IPS DF 6.9 (cell line): ENCODE results near the gene PDP2.

ENCODE experiments used
- DNase-seq: peaks from one replicate; pipeline ENCODE4 v3.0.0-alpha.2; 2013; ENCODE audit warnings: low read depth, low spot score
- H3K27ac ChIP-seq: one replicate; pipeline ENCODE4 v1.5.1; 2013; ENCODE audit warnings: low read length, control low read depth
- H3K27me3 ChIP-seq: 2 replicates; pipeline ENCODE4 v1.6.1; 2013; ENCODE audit warnings: mild to moderate bottlenecking, low read length; ENCODE audit not compliant: control insufficient read depth, insufficient read depth
- H3K36me3 ChIP-seq: 2 replicates; pipeline ENCODE4 v1.6.1; 2013; ENCODE audit warnings: low read length; ENCODE audit not compliant: control insufficient read depth, insufficient read depth
- H3K4me1 ChIP-seq: 2 replicates; pipeline ENCODE4 v1.6.1; 2013; ENCODE audit warnings: low read length; ENCODE audit not compliant: control insufficient read depth, insufficient read depth
- H3K4me3 ChIP-seq: 2 replicates; pipeline ENCODE4 v1.5.1; 2013; ENCODE audit warnings: mild to moderate bottlenecking, low read length
- H3K9me3 ChIP-seq: 2 replicates; pipeline ENCODE4 v1.6.1; 2013; ENCODE audit warnings: low read length, inconsistent platforms; ENCODE audit not compliant: control insufficient read depth, insufficient read depth
- WGBS: extraction: QIAGEN DNeasy Blood & Tissue Kit; methylation state at CpG from one replicate; pipeline ENCODE4 v1.1.7; 2013; ENCODE audit warnings: mixed read lengths, missing lambda C conversion rate; ENCODE audit not compliant: insufficient read length, insufficient coverage; 5-methylcytosine and 5-hydroxymethylcytosine counted together

Gene PDP2

GRCh38 chr16:66871840-66872239, 8.5 kb upstream of the PDP2 start:
- no CpG with 5 or more reads among the region's 3 CpGs for WGBS
- Histone ChIP-seq H3K27me3 (no peaks in the 10 kb centered on the region), H3K4me1 (no peaks in the 10 kb centered on the region), H3K27ac (no peak overlapping the region), H3K9me3 (no peaks in the 10 kb centered on the region), H3K36me3 (no peaks in the 10 kb centered on the region), H3K4me3 (no peak overlapping the region)
- no peak for DNase-seq

DNA sequence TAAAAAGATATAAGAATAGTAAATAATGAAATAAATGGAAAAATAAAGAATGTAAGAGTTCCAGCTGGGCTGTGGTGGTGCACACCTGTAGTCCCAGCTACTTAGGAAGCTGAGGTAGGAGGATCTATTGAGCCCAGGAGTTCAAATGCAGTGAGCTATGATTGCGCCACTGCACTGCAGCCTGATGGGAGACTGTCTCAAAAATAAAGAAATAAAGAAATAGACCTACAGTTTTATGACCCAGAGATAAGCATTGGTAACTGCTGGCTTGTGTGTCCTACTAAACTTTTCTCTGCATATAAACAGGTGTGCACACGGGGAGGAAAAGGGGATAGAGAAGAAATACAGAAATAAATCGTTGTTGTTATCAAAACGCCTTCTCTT, 7.8 kb upstream of the PDP2 start:
- WGBS, result no CpG with 5 or more reads among the region's 4 CpGs
- H3K4me3 ChIP-seq, result peak overlapping the region; percentile 31; the same call in 1 of the 2 replicates
- no peaks in the 10 kb centered on the region for H3K4me1 ChIP-seq
- no peaks in the 10 kb centered on the region for H3K9me3 ChIP-seq
- H3K27ac ChIP-seq, result no peak overlapping the region
- no peaks in the 10 kb centered on the region for H3K27me3 ChIP-seq
- no peak for DNase-seq
- H3K36me3 ChIP-seq, result no peaks in the 10 kb centered on the region

DNA sequence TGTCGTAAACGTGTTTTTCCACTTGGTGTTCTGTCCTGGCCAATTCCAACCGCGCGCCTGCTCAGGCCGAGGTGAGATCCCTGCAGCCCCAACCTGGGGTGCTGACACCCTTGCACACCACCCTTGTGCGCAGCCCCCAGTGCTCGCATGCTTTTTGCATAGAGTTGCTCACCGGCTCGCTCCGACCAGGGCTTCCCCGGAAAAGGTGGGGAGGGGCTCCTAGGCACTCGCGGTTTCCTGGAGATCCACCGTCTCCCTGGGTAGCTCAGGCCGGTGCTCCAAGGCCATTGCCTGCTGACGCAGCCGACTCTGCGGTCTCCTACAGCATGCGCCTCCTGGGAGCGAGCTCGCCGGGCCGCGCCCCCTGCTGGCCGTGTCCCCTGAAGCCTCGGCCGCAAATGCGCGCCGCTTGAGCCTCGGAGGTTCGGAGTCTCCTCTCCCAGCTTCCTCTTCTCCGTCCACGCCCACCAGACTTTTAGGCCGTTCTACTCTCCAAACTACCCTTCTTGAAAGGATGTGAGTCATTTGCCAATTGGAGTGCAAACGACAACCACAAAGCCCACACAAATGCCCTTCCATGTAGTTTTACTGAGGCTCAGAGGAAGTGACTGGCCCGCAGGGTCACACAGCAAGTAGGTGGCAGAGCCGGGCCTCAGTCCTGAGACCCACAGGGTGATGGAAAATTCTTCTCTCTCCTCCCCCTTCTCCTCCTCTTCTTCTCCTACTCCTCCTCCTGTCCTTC, 7.2 kb upstream of the PDP2 start:
- Histone ChIP-seq H3K9me3 (no peaks in the 10 kb centered on the region), H3K27me3 (no peaks in the 10 kb centered on the region), H3K4me3 (peak overlapping the region; percentile 31; the same call in 1 of the 2 replicates), H3K36me3 (no peaks in the 10 kb centered on the region), H3K4me1 (no peaks in the 10 kb centered on the region), H3K27ac (no peak overlapping the region)
- no CpG with 5 or more reads among the region's 39 CpGs for WGBS
- DNase-seq, result peak; percentile 80

- H3K9me3 ChIP-seq, result no peaks in the 10 kb centered on the region
- no peak overlapping the region for H3K27ac ChIP-seq
- DNase-seq, result no peak
- H3K4me1 ChIP-seq, result no peaks in the 10 kb centered on the region
- H3K4me3 ChIP-seq, result no peak overlapping the region
- no peaks in the 10 kb centered on the region for H3K27me3 ChIP-seq
- no peaks in the 10 kb centered on the region for H3K36me3 ChIP-seq
Observed at GRCh38 chr16:66873685-66874055, 6.6 kb upstream of the PDP2 start.

GRCh38 chr16:66874079-66874775, 6.1 kb upstream of the PDP2 start:
- H3K36me3 ChIP-seq, result no peaks in the 10 kb centered on the region
- H3K4me3 ChIP-seq, result no peak overlapping the region
- DNase-seq, result no peak
- H3K27ac ChIP-seq, result no peak overlapping the region
- H3K4me1 ChIP-seq, result no peaks in the 10 kb centered on the region
- no peaks in the 10 kb centered on the region for H3K9me3 ChIP-seq
- WGBS, result no CpG with 5 or more reads among the region's 1 CpG
- no peaks in the 10 kb centered on the region for H3K27me3 ChIP-seq

- Histone ChIP-seq H3K36me3 (no peaks in the 10 kb centered on the region), H3K9me3 (no peaks in the 10 kb centered on the region), H3K27me3 (no peaks in the 10 kb centered on the region), H3K4me1 (no peaks in the 10 kb centered on the region), H3K4me3 (no peak overlapping the region), H3K27ac (no peak overlapping the region)
- no peak for DNase-seq
- WGBS, result no CpG with 5 or more reads among the region's 5 CpGs
Observed at GRCh38 chr16:66878067-66878466, 2.2 kb upstream of the PDP2 start.

- Histone ChIP-seq H3K4me3 (peak overlapping the region; percentile 80), H3K36me3 (peaks cover 15% of the 10 kb centered on the region), H3K27me3 (no peaks in the 10 kb centered on the region), H3K9me3 (no peaks in the 10 kb centered on the region), H3K4me1 (no peaks in the 10 kb centered on the region), H3K27ac (no peak overlapping the region)
- no peak for DNase-seq
- no CpG with 5 or more reads among the region's 23 CpGs for WGBS
Observed at GRCh38 chr16:66881014-66881417, 701 bp downstream of the PDP2 start.

GRCh38 chr16:66881560-66881959, 1.2 kb downstream of the PDP2 start:
- no peaks in the 10 kb centered on the region for H3K27me3 ChIP-seq
- no peak overlapping the region for H3K27ac ChIP-seq
- H3K9me3 ChIP-seq, result no peaks in the 10 kb centered on the region
- H3K36me3 ChIP-seq, result peaks cover 15% of the 10 kb centered on the region
- WGBS, result no CpG with 5 or more reads among the region's 2 CpGs
- H3K4me1 ChIP-seq, result no peaks in the 10 kb centered on the region
- H3K4me3 ChIP-seq, result no peak overlapping the region; the same call in 1 of the 2 replicates
- no peak for DNase-seq

- no peak for DNase-seq
- no CpG with 5 or more reads among the region's 8 CpGs for WGBS
- no peaks in the 10 kb centered on the region for H3K4me1 ChIP-seq
- H3K9me3 ChIP-seq, result no peaks in the 10 kb centered on the region
- no peak overlapping the region for H3K27ac ChIP-seq
- no peaks in the 10 kb centered on the region for H3K27me3 ChIP-seq
- H3K36me3 ChIP-seq, result peaks cover 18% of the 10 kb centered on the region
- no peak overlapping the region for H3K4me3 ChIP-seq
Observed at GRCh38 chr16:66881964-66882508, 1.7 kb downstream of the PDP2 start.

GRCh38 chr16:66882702-66883101, 2.4 kb downstream of the PDP2 start:
- no peak for DNase-seq
- no peak overlapping the region for H3K4me3 ChIP-seq
- WGBS, result no CpG with 5 or more reads among the region's 3 CpGs
- no peaks in the 10 kb centered on the region for H3K4me1 ChIP-seq
- H3K9me3 ChIP-seq, result no peaks in the 10 kb centered on the region
- no peaks in the 10 kb centered on the region for H3K27me3 ChIP-seq
- H3K27ac ChIP-seq, result no peak overlapping the region
- H3K36me3 ChIP-seq, result peaks cover 18% of the 10 kb centered on the region
